Upper lobe of left lung (tissue), 6 donors: ENCODE measurements around the gene ATP6V0E2. TPM values are rescaled to one million over a fixed set of nuclear protein-coding genes. Genes with fewer than 3 reads are reported as not detected.

Experiments used
- ATAC-seq, 2 donors: fragments of 200-7000 bp; cut with Tn5 transposase; one replicate each; pipeline ENCODE4 v1.9.1; 2022; ENCODE audit warnings: mild to moderate bottlenecking in 2 of 2, moderate library complexity in 2 of 2; ENCODE audit not compliant: low FRiP score in 2 of 2
- DNase-seq, 2 donors: peaks; one replicate each; pipeline ENCODE4 v3.0.0-alpha.2; 2019 to 2020
- H3K27ac ChIP-seq, 4 donors: fragments of 200-600 bp; sonication (generic); one replicate each; pipeline ENCODE4 v1.5.1; 2016 to 2019
- H3K27me3 ChIP-seq, 4 donors: fragments of 200-600 bp; sonication (generic); one replicate each; pipeline ENCODE4 v1.5.1; 2017 to 2019
- H3K36me3 ChIP-seq, 4 donors: fragments of 200-600 bp; sonication (generic); one replicate each; pipeline ENCODE4 v1.5.1; 2016 to 2019
- H3K4me1 ChIP-seq, 4 donors: fragments of 200-600 bp; sonication (generic); one replicate each; pipeline ENCODE4 v1.5.1; 2018 to 2019
- H3K4me3 ChIP-seq, 4 donors: fragments of 200-600 bp; sonication (generic); one replicate each; pipeline ENCODE4 v1.5.1; 2017 to 2019; ENCODE audit warnings: mild to moderate bottlenecking in 2 of 4, moderate library complexity in 1 of 4
- H3K9me3 ChIP-seq, 4 donors: fragments of 200-600 bp; sonication (generic); one replicate each; pipeline ENCODE4 v1.5.1; 2018 to 2019
- EP300 ChIP-seq, 4 donors: sonication (generic); formaldehyde crosslinking; IDR thresholded peaks; one replicate each; pipeline ENCODE4 v1.5.1; 2017; ENCODE audit warnings: antibody characterized with exemption in 4 of 4, control low read depth in 2 of 4
- POLR2A ChIP-seq, 4 donors: fragments of 450-650 bp; IDR thresholded peaks; one replicate each; pipeline ENCODE4 v1.5.1; 2016 to 2017; ENCODE audit warnings: antibody characterized with exemption in 4 of 4, mild to moderate bottlenecking in 2 of 4
- POLR2AphosphoS5 ChIP-seq, 2 donors: sonication (generic); formaldehyde crosslinking; IDR thresholded peaks; one replicate each; pipeline ENCODE4 v1.5.1; 2017; ENCODE audit warnings: antibody characterized with exemption in 2 of 2
- whole genome bisulfite sequencing, 2 donors: methylation state at CpG; one replicate each; pipeline ENCODE4 v1.1.5; 2017 to 2018; 5-methylcytosine and 5-hydroxymethylcytosine counted together
- total RNA-seq, 6 donors: library from RNA; depleted of rRNA in 4 of 6; stranded (reverse); fragments of >200 nt in 4 of 6; gene quantifications; one replicate each; pipeline versions ENCODE4 v1.1.0 to v1.2.1, GENCODE V29; 2016 to 2021
- TF ChIP-seq, protein P1 (sequence below), 6 experiments: fragments of 450-650 bp in 4 of 6; fragments of 200-600 bp in 2 of 6; sonication (generic) in 2 of 6; IDR thresholded peaks; one replicate each; pipeline ENCODE4 v1.5.1; 2016 to 2019; ENCODE audit warnings: antibody characterized with exemption in 6 of 6
- donor health status: DM: no; HTN: no; CAD: no; lungs with moderate emphysema.
- donor health status: DM: no; HTN: yes; CAD: no; lungs with severe emphysema.

The ATP6V0E2 gene
- total RNA-seq, 6 donors from 2014 or later, result 5.2 to 34.1 (median 25.2) TPM

DNA sequence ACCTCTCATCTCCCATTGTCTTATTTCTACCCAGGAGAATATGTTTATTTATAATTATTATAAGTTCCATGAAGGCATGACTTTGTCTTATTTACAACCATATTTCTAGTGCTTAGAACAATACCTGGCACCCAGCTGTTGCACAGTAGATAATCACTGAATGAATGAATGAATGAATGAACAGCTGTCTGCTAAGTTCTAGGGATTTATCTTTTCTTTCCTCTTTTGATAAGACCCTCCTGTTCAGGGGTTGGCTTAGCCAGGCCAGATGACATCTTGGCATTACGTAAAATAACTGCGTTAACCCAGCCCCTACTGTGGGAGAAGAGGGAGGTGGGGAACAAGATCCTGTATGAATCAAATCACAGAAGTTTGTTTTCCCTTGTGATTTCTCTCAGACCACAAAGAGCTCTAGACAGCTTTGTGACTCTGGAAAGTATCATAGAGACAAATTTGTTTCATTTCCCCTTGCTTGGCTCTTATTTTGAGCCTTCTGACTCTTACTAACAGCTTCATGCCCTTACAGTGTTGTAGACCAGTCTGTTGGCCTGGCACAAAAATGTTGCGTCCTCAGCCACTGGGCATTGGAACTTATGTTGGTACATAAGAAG, 27.2 kb upstream of the ATP6V0E2 start:
- Histone ChIP-seq H3K4me1 (no peaks in the 10 kb centered on the region), H3K9me3 (no peaks in the 10 kb centered on the region), H3K36me3 (peaks cover 0 to 29% (median 6%) of the 10 kb centered on the region in 4 donors), H3K27me3 (no peaks in the 10 kb centered on the region), H3K4me3 (no peak overlapping the region), H3K27ac (no peak overlapping the region)
- ATAC-seq, result no peak
- no peak for DNase-seq
- no peak for TF ChIP-seq POLR2A (IDR thresholded peaks at IDR 0.05)
- TF ChIP-seq, protein P1, sequence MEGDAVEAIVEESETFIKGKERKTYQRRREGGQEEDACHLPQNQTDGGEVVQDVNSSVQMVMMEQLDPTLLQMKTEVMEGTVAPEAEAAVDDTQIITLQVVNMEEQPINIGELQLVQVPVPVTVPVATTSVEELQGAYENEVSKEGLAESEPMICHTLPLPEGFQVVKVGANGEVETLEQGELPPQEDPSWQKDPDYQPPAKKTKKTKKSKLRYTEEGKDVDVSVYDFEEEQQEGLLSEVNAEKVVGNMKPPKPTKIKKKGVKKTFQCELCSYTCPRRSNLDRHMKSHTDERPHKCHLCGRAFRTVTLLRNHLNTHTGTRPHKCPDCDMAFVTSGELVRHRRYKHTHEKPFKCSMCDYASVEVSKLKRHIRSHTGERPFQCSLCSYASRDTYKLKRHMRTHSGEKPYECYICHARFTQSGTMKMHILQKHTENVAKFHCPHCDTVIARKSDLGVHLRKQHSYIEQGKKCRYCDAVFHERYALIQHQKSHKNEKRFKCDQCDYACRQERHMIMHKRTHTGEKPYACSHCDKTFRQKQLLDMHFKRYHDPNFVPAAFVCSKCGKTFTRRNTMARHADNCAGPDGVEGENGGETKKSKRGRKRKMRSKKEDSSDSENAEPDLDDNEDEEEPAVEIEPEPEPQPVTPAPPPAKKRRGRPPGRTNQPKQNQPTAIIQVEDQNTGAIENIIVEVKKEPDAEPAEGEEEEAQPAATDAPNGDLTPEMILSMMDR (IDR thresholded peaks at IDR 0.05), result no peak
- no peak for TF ChIP-seq POLR2AphosphoS5 (IDR thresholded peaks at IDR 0.05)
- TF ChIP-seq EP300 (IDR thresholded peaks at IDR 0.05), result no peak
- 88 to 96% methylated on average over 3 of the region's 3 CpGs for WGBS, 2 donors

DNA sequence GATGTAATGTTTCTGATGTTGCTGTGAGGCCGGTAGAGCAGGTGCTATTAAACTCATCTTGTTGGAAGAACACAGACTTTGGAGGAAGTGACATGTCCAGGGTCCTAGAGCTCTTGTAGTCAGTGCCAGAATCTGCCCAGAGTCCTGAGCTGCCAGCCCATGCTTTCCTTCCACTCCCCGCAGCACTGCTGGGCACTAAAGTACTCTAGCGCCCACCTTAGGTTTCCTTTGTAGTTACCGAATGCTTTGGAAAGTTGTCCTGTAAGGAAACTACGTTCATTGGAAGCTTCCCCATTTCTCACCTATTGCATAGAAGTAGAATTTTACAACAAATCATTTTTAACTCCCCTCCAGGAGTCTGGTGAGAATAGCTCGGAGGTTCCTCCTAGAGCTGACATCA, 24.6 kb upstream of the ATP6V0E2 start:
- no peaks in the 10 kb centered on the region for H3K9me3 ChIP-seq
- peaks cover 0 to 35% (median 10%) of the 10 kb centered on the region in 4 donors for H3K36me3 ChIP-seq
- WGBS, 2 donors, result 90 to 91% methylated on average over 6 of the region's 6 CpGs
- no peak overlapping the region for H3K27ac ChIP-seq
- H3K4me3 ChIP-seq, result no peak overlapping the region
- no peak for ATAC-seq
- no peaks in the 10 kb centered on the region for H3K27me3 ChIP-seq
- DNase-seq, result no peak
- TF ChIP-seq POLR2A (IDR thresholded peaks at IDR 0.05) (no peak), EP300 (IDR thresholded peaks at IDR 0.05) (no peak), POLR2AphosphoS5 (IDR thresholded peaks at IDR 0.05) (no peak)
- TF ChIP-seq, protein P1 (IDR thresholded peaks at IDR 0.05), result no peak
- H3K4me1 ChIP-seq, result no peaks in the 10 kb centered on the region

DNA sequence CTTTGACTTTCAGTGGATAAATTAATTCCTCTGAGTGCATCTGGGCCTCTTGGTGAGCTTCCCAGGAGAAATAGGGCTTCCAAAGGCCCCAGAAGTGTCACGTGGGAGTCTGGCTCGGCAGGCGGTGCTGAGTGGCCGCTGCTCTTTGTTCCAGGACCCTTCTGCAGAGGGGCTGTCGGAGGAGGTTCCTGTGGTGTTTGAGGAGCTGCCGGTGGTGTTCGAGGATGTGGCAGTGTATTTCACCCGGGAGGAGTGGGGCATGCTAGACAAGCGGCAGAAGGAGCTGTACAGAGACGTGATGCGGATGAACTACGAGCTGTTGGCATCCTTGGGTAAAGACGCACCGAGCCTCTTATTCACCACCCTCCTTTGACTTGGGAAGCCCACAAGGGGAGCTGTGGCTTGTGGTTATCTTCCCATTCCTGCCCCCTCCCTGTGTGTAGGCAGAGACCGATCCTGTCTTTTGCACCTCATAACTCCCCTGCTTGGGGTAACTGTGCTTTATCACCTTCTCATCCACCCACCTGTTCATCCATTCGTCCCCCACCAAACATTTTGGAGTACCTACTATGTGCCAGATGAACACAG, 23.7 kb upstream of the ATP6V0E2 start:
- H3K9me3 ChIP-seq, result no peaks in the 10 kb centered on the region
- no peaks in the 10 kb centered on the region for H3K27me3 ChIP-seq
- H3K4me3 ChIP-seq, result no peak overlapping the region
- H3K27ac ChIP-seq, result no peak overlapping the region
- peaks cover 0 to 35% (median 10%) of the 10 kb centered on the region in 4 donors for H3K36me3 ChIP-seq
- TF ChIP-seq EP300 (IDR thresholded peaks at IDR 0.05) (no peak), POLR2A (IDR thresholded peaks at IDR 0.05) (no peak), POLR2AphosphoS5 (IDR thresholded peaks at IDR 0.05) (no peak)
- TF ChIP-seq, protein P1 (IDR thresholded peaks at IDR 0.05), result no peak
- H3K4me1 ChIP-seq, result peaks cover under 1 to 9% (median 7%) of the 10 kb centered on the region in 4 donors
- no peak for DNase-seq
- WGBS, 2 donors, result 72 to 84% methylated on average over 15 to 16 of the region's 16 CpGs
- no peak for ATAC-seq

DNA sequence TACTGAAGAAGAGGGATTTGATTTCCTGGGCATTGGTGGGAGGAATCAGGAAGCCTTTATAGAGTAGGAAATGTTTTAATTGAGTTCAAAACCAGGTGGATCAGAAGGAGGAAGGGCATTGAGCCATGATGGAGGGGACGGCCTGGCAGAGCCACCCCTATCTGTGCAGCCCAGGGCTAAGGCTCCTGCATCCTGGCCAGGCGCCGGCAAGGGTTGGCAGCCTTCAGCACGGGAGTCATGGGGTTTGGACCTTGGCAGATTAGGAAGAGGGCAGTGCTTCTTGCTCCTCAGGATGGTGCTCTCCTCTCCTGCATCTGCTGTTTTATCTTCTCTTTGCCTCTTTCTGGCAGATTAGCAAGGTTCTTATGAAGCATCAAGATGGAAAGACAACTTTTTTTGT, 23.1 kb upstream of the ATP6V0E2 start:
- peaks cover 0 to 35% (median 10%) of the 10 kb centered on the region in 4 donors for H3K36me3 ChIP-seq

More for the DNA sequence above, 23.1 kb upstream of the ATP6V0E2 start:
- 93 to 100% methylated on average over 4 of the region's 4 CpGs for WGBS, 2 donors
- DNase-seq (no peak), ATAC-seq (no peak)
- TF ChIP-seq, protein P1 (IDR thresholded peaks at IDR 0.05), result no peak
- no peak for TF ChIP-seq POLR2A (IDR thresholded peaks at IDR 0.05)
- no peak for TF ChIP-seq EP300 (IDR thresholded peaks at IDR 0.05)
- no peak for TF ChIP-seq POLR2AphosphoS5 (IDR thresholded peaks at IDR 0.05)
- Histone ChIP-seq H3K27me3 (no peaks in the 10 kb centered on the region), H3K4me1 (peaks cover 4 to 15% (median 7%) of the 10 kb centered on the region in 4 donors), H3K4me3 (no peak overlapping the region), H3K27ac (no peak overlapping the region), H3K9me3 (no peaks in the 10 kb centered on the region)
